Astrocyte of the cerebellum (primary cell): Measurements from ENCODE around the gene SLC26A6.

Source experiments
- DNase-seq: peaks from one replicate; pipeline ENCODE4 v3.0.0-alpha.2; 2011; ENCODE audit warnings: low read depth
- H3K4me3 ChIP-seq: 2 replicates; pipeline ENCODE4 v1.5.1; 2011; ENCODE audit warnings: mild to moderate bottlenecking, low read depth, low read length, moderate library complexity
- in situ Hi-C: cut with HindIII; loops from 2 replicates; pipeline ENCODE4 v1.10.0; 2017; ENCODE audit warnings: low sequenced_read_pairs
- TF ChIP-seq, protein P1 (sequence below): IDR thresholded peaks from 2 replicates; pipeline ENCODE4 v1.5.1; 2012; ENCODE audit warnings: low read length, low read depth, moderate library complexity, mild to moderate bottlenecking; ENCODE audit errors: missing control alignments

SLC26A6 gene, protein sequence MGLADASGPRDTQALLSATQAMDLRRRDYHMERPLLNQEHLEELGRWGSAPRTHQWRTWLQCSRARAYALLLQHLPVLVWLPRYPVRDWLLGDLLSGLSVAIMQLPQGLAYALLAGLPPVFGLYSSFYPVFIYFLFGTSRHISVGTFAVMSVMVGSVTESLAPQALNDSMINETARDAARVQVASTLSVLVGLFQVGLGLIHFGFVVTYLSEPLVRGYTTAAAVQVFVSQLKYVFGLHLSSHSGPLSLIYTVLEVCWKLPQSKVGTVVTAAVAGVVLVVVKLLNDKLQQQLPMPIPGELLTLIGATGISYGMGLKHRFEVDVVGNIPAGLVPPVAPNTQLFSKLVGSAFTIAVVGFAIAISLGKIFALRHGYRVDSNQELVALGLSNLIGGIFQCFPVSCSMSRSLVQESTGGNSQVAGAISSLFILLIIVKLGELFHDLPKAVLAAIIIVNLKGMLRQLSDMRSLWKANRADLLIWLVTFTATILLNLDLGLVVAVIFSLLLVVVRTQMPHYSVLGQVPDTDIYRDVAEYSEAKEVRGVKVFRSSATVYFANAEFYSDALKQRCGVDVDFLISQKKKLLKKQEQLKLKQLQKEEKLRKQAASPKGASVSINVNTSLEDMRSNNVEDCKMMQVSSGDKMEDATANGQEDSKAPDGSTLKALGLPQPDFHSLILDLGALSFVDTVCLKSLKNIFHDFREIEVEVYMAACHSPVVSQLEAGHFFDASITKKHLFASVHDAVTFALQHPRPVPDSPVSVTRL

DNA sequence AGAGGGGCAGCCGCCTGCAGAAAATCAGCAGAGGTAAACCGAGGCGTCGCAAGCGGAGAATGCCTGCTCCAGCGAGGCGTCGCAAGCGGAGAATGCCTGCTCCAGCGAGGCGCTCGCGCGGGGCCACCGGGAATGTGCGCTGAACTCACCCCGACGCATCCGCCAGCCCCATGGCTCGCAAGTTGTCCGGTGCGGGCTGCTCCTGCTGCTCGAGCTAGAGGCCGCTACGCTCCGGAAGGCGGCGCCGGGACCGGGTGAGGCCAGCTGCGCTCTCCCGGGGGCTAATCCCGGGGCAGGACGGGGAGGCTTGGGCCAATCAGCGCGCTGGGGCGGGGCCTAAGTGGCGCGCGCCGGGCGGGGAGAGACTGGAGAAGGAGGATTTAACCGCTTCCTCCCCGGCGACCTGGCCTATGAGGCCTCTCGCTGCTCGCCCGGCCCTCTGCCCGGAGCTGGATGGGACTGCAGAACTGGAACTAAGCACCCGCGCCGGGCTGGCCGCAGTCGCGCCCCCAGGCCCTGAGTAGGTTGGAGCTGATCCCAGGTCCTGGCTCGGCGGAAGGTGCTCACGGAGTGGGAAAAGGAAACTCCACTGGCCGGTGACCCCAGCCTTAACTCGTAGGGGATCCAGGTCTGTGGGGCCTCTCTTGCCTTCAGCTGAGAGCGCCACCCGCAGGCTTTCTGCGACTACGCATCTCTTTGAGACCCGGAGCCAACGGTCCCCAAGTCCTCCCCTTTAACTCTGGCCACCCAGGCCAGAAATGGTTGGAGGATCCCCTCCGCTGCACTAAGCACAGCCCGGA lies at the start of gene SLC26A6:
Gene SLC26A6, minus strand, starts transcription at position 240 of the 800 bp plus-strand sequence. Its CDS starts 68 bp downstream, at position 172.
- in situ Hi-C loops = loop anchor here (10.0 kb wide), 1 partner anchor 81 kb away; the partner anchor contains the start of gene PFKFB4
- peak within 1 kb of the TSS; percentile 92 for H3K4me3 ChIP-seq
- TF ChIP-seq, protein P1, sequence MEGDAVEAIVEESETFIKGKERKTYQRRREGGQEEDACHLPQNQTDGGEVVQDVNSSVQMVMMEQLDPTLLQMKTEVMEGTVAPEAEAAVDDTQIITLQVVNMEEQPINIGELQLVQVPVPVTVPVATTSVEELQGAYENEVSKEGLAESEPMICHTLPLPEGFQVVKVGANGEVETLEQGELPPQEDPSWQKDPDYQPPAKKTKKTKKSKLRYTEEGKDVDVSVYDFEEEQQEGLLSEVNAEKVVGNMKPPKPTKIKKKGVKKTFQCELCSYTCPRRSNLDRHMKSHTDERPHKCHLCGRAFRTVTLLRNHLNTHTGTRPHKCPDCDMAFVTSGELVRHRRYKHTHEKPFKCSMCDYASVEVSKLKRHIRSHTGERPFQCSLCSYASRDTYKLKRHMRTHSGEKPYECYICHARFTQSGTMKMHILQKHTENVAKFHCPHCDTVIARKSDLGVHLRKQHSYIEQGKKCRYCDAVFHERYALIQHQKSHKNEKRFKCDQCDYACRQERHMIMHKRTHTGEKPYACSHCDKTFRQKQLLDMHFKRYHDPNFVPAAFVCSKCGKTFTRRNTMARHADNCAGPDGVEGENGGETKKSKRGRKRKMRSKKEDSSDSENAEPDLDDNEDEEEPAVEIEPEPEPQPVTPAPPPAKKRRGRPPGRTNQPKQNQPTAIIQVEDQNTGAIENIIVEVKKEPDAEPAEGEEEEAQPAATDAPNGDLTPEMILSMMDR = peak; percentile 57
- peak; percentile 85 for DNase-seq

DNA sequence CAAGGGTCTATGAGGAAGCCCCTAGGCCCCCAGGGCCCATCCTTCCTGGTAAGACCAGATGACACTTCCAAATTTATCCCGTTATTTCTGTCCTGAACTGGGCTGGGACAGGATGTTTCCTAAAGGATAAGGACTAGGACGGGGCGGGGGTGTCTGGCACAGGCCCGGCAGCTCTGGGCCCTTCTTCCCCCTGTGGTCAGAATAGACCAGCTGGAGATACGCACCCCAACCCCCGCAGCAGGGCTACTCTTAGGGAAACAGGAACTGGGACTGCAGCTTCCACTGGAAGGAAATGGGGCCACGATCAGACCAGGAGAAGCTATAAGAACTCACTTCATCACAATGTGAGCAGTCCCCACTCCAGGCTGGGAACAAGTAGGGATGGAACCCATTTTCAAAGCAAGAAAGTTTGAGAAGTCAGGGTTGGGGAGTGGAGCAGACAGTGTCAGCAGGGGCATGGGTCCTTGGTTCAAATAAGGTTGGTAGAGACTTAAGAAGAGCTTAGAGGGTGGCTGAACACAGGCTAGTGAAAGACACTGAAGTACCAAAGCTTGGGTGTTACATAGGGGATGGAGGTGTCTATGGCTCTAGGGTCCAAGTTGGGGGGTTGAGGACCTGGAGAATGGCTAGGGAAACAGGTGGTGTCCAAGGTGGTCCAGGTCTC lies 49.4 kb upstream of the SLC26A6 start:
- DNase-seq = no peak
- TF ChIP-seq, protein P1 = no peak
- H3K4me3 ChIP-seq = peak overlapping the region; percentile 75
- in situ Hi-C loops = no loop called here

DNA sequence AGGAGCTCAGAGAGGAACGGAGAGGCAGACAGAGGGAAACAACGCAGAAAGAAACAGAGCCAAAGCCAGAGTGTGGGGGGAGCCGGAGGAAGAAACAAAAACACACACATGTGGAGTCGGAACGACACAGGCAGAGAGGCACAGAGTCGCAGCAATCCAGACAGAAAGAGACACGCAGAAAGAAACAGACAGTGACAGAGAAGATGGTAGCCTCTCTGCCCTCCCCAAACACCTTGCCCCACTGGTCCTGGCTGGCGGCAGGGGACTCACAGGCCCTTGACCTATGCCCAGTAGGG lies 48.7 kb upstream of the SLC26A6 start:
- DNase-seq = no peak
- TF ChIP-seq, protein P1 = no peak
- H3K4me3 ChIP-seq = no peak overlapping the region
- in situ Hi-C loops = no loop called here

DNA sequence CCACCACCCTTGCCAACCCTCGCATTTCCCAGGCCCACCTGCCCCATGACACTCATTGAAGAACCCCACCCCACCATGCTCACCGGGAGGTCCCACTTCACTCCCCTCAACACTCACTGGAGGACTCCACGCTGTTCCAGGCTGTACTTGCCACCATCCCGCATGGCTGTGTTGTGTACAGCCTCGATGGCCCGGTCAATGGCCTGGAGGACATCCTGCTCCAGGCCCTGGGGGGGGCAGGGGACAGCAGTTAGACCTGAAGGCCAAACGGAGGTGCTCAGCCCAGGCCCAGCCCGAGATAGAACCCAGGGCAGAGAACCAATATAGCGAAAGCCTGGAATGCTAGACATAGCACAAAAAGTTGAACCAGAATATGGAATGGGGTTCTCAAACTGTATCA lies 47.5 kb upstream of the SLC26A6 start:
- H3K4me3 ChIP-seq = no peak overlapping the region
- in situ Hi-C loops = no loop called here
- no peak for DNase-seq
- TF ChIP-seq, protein P1 = no peak

DNA sequence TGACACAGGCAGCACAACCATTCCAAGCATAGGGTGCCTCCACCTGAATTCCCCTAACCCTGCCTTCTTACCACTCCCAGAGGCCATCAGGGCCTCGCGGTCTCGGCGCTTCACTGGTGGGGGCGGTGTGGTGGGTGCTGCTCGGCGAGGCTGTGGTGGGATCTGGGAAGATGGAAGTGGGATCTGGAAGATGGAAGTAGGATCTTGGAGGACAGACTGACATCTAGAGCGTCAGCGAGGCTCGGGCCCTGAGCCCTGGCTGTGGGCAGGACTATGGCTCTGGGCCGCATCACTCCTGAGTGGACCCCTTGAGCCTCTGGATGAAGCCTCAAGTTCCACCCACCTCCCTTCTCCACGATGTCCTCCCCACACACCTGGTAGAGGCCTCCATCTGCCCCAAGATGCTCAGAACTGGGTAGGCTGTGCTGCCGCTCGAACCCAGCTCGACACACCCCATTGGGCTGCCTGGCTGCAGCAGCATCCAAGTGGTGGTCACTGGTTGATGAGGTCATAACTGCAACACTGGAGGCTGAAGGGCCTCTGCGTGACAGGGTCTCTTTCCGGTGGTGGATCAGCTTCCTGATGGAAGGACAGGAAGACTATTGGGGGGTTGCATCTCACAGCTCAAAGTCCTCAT lies 46.8 kb upstream of the SLC26A6 start:
- H3K4me3 ChIP-seq = no peak overlapping the region
- TF ChIP-seq, protein P1 = no peak
- no peak for DNase-seq
- in situ Hi-C loops = no loop called here
